GM06990 (cell line): ENCODE measurements around the gene PLEKHB2.

ENCODE experiments used
- DNase-seq: peaks from one replicate; pipeline ENCODE4 v3.0.0-alpha.2; 2011; ENCODE audit not compliant: insufficient read length; ENCODE audit errors: extremely low read depth
- H3K27me3 ChIP-seq: replicated peaks from 2 replicates; pipeline ENCODE4 v1.6.0; 2011; ENCODE audit warnings: low read length; ENCODE audit not compliant: control insufficient read depth, insufficient read depth
- H3K36me3 ChIP-seq: 2 replicates; pipeline ENCODE4 v1.5.1; 2011; ENCODE audit warnings: low read length; ENCODE audit not compliant: control insufficient read depth, insufficient read depth
- H3K4me3 ChIP-seq: replicated peaks from 2 replicates; pipeline ENCODE4 v1.5.1; 2011; ENCODE audit warnings: low read depth, mild to moderate bottlenecking, control low read depth, low read length
- CTCF ChIP-seq: IDR thresholded peaks from 2 replicates; pipeline ENCODE4 v1.5.1; 2011; ENCODE audit warnings: low read length, control low read depth, mild to moderate bottlenecking, inconsistent platforms; ENCODE audit not compliant: insufficient read depth, poor library complexity, severe bottlenecking

The PLEKHB2 gene, protein sequence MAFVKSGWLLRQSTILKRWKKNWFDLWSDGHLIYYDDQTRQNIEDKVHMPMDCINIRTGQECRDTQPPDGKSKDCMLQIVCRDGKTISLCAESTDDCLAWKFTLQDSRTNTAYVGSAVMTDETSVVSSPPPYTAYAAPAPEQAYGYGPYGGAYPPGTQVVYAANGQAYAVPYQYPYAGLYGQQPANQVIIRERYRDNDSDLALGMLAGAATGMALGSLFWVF

GRCh38 chr2:131105156-131105949 lies at the start of gene PLEKHB2:
PLEKHB2 (plus strand) TSS chr2:131105336; CDS start chr2:131120942, 15,606 bp downstream.
- Histone ChIP-seq H3K27me3 (no peaks in the 10 kb centered on the region), H3K4me3 (peak within 1 kb of the TSS; percentile 84), H3K36me3 (no peaks in the 10 kb centered on the region)
- peak; percentile 97 for DNase-seq
- TF ChIP-seq CTCF: peak; percentile 31

DNA sequence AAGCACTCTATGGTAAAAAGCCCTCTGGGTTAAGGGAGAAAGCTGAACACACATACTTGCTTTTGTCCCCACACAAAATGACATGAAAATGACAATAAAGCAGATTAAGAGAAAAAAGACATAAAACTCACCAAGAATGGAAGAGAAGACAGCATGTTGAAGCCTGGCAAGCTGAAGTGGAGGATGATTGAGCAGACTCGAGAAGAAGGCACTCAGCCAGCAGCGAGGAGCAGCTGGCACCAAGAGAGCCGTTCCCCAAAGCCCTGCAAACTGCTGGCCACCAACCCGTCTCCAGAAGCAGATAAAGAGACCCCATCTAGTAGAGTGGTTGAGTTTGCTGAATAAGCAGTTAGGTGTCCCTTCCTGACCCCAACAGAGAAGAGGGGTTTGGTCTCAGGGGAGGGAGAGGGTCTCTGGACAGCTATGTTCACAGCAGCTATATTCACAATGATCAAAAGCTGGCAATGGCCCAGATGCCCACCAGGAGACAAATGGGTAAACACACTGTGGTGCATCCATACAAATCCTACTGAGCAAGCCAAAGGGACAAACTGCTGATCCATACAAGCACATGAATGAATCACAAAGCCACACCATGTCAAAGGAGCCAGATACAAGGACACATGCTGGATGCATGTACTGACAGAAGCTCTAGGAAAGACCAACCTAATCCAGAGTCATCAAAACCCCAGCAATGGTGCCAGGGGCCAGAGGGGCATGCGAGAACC lies 48.8 kb upstream of the PLEKHB2 start:
- H3K27me3 ChIP-seq: no peaks in the 10 kb centered on the region
- H3K36me3 ChIP-seq: peaks cover 27% of the 10 kb centered on the region
- no peak for DNase-seq
- H3K4me3 ChIP-seq: no peak overlapping the region
- no peak for TF ChIP-seq CTCF

DNA sequence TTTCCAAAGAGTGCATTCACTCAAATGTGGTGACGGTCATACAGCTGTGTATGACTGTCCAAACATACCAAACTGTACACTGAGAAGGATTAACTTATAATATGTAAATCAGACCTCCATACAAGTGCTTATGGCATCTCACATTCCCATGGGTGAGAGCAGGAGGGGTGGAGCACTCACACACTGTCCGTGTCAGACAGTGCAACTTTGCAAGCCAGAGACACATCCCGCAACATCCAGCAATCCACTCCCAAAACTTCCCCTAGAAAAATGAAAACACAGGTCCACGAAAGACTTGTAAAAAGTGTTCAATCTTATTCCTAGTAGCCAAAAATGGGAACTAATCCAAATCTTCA lies 48.2 kb upstream of the PLEKHB2 start:
- Histone ChIP-seq H3K27me3 (no peaks in the 10 kb centered on the region), H3K36me3 (peaks cover 25% of the 10 kb centered on the region), H3K4me3 (no peak overlapping the region)
- no peak for TF ChIP-seq CTCF
- no peak for DNase-seq

DNA sequence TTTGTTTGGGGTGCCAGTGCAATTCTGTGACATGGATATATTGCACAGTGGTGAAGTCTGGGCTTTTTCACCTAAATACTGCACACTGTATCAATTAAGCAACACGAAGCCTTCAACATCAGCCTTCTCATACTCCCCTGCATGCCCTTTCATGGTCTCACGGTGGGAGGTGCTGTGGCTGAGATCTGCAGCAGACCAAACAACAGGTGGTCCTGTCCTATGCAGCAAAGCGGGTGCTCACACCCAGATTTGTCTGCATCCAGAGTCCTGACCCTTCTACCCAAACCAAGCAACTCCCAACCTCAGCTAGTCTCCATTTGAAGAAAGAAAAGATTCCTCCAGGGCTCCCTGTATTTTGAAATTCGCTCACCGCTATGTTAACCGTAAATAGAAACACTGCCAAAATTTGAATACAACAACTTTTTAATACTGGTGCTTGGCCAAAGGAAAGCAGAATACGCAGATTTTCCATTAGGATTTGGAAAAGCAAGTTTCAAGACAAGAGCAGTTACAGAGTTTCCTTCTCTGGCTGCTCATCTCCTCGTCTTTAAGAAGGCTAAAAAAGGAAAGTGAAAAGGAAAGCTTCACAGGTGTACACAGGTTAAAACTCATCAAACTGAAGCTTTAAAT lies 46.8 kb upstream of the PLEKHB2 start:
- no peak for TF ChIP-seq CTCF
- peaks cover 16% of the 10 kb centered on the region for H3K36me3 ChIP-seq
- no peak for DNase-seq
- no peaks in the 10 kb centered on the region for H3K27me3 ChIP-seq
- no peak overlapping the region for H3K4me3 ChIP-seq

DNA sequence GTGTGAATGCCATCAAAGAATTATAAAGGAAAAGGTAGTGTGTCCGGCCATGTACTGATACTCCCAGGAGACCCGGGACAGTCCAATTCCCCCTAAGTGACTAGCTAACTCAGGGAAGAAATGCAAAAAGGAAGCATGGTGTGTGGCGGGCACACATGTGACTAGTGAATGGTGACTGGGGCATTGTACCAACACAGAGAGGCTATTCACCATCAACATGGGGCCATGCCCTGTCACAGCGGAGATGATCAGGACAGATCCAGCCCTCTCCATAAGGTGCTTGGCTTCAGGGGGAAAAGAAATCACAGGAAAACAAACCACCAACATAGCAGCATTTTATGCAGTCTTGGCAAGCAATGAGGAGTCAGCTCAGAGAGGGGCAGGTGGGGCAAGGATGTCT lies 46.2 kb upstream of the PLEKHB2 start:
- TF ChIP-seq CTCF: no peak
- Histone ChIP-seq H3K36me3 (peaks cover 16% of the 10 kb centered on the region), H3K27me3 (no peaks in the 10 kb centered on the region), H3K4me3 (no peak overlapping the region)
- no peak for DNase-seq
